Brain microvascular endothelial cell (primary cell): ENCODE measurements around the gene DNAH6.

Experiments
- DNase-seq: peaks from one replicate; pipeline ENCODE4 v3.0.0-alpha.2; 2020
- H3K27ac ChIP-seq: fragments of 250-450 bp; sonication (Bioruptor Pico); 2 replicates; pipeline ENCODE4 v1.5.1; 2020; ENCODE audit warnings: mild to moderate bottlenecking, moderate library complexity
- H3K27me3 ChIP-seq: fragments of 250-450 bp; sonication (Bioruptor Pico); replicated peaks from 2 replicates; pipeline ENCODE4 v1.5.1; 2020; ENCODE audit warnings: mild to moderate bottlenecking
- H3K36me3 ChIP-seq: fragments of 250-450 bp; sonication (Bioruptor Pico); replicated peaks from 2 replicates; pipeline ENCODE4 v1.5.1; 2020; ENCODE audit warnings: mild to moderate bottlenecking
- H3K4me3 ChIP-seq: 2 replicates; pipeline ENCODE4 v1.5.1; 2011; ENCODE audit warnings: low read depth, mild to moderate bottlenecking, control low read depth, low read length, moderate library complexity
- in situ Hi-C: cut with HindIII; loops from 2 replicates; pipeline ENCODE4 v1.10.0; 2017; ENCODE audit warnings: low sequenced_read_pairs, low pct_ligation_motif_present
- TF ChIP-seq, protein P1 (sequence below): IDR thresholded peaks from 2 replicates; pipeline ENCODE4 v1.5.1; 2011; ENCODE audit warnings: low read depth, mild to moderate bottlenecking, moderate library complexity, low read length, control low read depth, inconsistent platforms; ENCODE audit errors: missing control alignments

Gene DNAH6

GRCh38 chr2:84487298-84487996 lies 28.9 kb upstream of the DNAH6 start:
- no peak overlapping the region for H3K27ac ChIP-seq
- no peaks in the 10 kb centered on the region for H3K27me3 ChIP-seq
- TF ChIP-seq, protein P1, sequence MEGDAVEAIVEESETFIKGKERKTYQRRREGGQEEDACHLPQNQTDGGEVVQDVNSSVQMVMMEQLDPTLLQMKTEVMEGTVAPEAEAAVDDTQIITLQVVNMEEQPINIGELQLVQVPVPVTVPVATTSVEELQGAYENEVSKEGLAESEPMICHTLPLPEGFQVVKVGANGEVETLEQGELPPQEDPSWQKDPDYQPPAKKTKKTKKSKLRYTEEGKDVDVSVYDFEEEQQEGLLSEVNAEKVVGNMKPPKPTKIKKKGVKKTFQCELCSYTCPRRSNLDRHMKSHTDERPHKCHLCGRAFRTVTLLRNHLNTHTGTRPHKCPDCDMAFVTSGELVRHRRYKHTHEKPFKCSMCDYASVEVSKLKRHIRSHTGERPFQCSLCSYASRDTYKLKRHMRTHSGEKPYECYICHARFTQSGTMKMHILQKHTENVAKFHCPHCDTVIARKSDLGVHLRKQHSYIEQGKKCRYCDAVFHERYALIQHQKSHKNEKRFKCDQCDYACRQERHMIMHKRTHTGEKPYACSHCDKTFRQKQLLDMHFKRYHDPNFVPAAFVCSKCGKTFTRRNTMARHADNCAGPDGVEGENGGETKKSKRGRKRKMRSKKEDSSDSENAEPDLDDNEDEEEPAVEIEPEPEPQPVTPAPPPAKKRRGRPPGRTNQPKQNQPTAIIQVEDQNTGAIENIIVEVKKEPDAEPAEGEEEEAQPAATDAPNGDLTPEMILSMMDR: no peak
- DNase-seq: peak; percentile 56
- H3K36me3 ChIP-seq: no peaks in the 10 kb centered on the region
- in situ Hi-C loops: no loop called here
- H3K4me3 ChIP-seq: no peak overlapping the region

GRCh38 chr2:84491256-84491655 lies 25.0 kb upstream of the DNAH6 start:
- TF ChIP-seq, protein P1: no peak
- Histone ChIP-seq H3K4me3 (no peak overlapping the region), H3K36me3 (no peaks in the 10 kb centered on the region), H3K27me3 (no peaks in the 10 kb centered on the region), H3K27ac (no peak overlapping the region)
- DNase-seq: no peak
- in situ Hi-C loops: no loop called here

DNA sequence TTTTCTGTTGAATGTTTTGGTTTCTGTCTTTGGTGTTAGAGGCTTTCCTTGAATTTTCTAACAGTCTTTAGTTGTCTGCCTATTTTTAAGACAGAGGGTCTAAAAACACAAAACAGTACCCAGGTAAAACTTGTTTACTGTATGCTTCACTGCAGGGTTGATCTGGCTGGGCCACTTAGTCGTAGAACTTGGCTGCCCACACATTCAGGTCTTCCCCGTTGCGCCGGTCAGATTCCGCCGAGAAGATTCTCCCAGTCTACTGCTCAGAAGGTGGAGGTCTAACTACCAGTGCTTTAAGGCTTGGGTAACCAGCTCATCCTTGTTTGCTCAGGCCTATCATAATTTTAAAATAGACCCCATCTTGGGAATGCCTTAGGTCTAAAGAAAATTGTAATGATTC lies 24.6 kb upstream of the DNAH6 start:
- DNase-seq: no peak
- H3K36me3 ChIP-seq: no peaks in the 10 kb centered on the region
- H3K27me3 ChIP-seq: no peaks in the 10 kb centered on the region
- TF ChIP-seq, protein P1: no peak
- in situ Hi-C loops: no loop called here
- H3K27ac ChIP-seq: no peak overlapping the region
- H3K4me3 ChIP-seq: no peak overlapping the region

DNA sequence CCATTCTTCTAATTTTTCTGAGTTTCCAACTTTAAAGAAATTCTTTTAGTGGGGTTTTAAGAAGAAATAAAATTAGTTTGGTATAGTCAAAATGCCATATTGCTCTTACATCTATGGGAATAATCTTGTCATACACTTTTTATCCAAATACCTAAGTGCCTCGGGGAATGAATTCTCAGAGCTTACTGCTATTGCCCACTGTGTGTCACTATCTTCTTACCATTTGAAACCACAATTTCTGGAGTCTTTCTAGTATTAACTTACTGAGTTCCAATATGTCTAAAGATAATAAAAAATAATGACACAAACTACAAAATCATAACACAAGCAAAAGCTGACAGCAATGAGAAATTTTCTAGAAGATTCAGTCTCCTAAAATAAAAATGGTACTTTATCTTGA lies 23.7 kb upstream of the DNAH6 start:
- H3K4me3 ChIP-seq: no peak overlapping the region
- in situ Hi-C loops: no loop called here
- no peaks in the 10 kb centered on the region for H3K27me3 ChIP-seq
- no peak for DNase-seq
- no peak overlapping the region for H3K27ac ChIP-seq
- TF ChIP-seq, protein P1: peak; percentile 20
- no peaks in the 10 kb centered on the region for H3K36me3 ChIP-seq

DNA sequence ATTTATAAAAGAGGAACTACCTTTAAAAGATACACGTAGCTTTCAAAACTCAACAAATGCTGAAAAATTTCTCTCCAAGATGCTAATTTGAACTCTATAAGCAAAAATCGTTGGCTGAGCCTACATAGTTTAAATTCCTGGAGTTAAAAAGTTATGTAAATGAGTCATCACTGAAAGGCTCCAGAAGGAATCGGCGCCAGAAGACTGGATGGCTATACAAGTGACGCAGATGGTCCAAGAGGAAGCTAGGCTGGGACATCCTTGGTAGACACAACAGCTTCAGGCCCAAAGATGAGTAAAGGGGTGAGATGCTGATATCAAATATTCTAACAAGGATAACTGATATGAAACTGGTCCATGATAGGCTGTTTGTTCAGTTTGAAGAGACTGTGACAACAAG lies 22.8 kb upstream of the DNAH6 start:
- Histone ChIP-seq H3K27ac (peak overlapping the region; percentile 84), H3K4me3 (no peak overlapping the region), H3K27me3 (no peaks in the 10 kb centered on the region), H3K36me3 (no peaks in the 10 kb centered on the region)
- DNase-seq: peak; percentile 91
- TF ChIP-seq, protein P1: no peak
- in situ Hi-C loops: no loop called here

GRCh38 chr2:84494070-84494469 lies 22.2 kb upstream of the DNAH6 start:
- DNase-seq: peak; percentile 49
- TF ChIP-seq, protein P1: no peak
- no peak overlapping the region for H3K4me3 ChIP-seq
- H3K36me3 ChIP-seq: no peaks in the 10 kb centered on the region
- H3K27ac ChIP-seq: peak overlapping the region; percentile 84
- H3K27me3 ChIP-seq: no peaks in the 10 kb centered on the region
- in situ Hi-C loops: no loop called here
